HG02763 (cell line): ENCODE data around the gene SRRM5.

Source experiments
- ATAC-seq: cut with Tn5 transposase; IDR thresholded peaks from one replicate; pipeline ENCODE4 v1.9.1; 2021; ENCODE audit warnings: mild to moderate bottlenecking, moderate library complexity; ENCODE audit not compliant: unreplicated experiment

The SRRM5 gene

GRCh38 chr19:43664018-43664417 is 52.1 kb downstream of the SRRM5 start:
- ATAC-seq = no peak
